Astrocyte (in vitro differentiated cells and primary cell): ENCODE data around the gene TEAD1. TPM values are rescaled to one million over a fixed set of nuclear protein-coding genes. Genes with fewer than 3 reads are reported as not detected.

Source experiments
- DNase-seq: peaks from one replicate; pipeline ENCODE4 v3.0.0-alpha.2; 2010; ENCODE audit warnings: low read depth
- FAIRE-seq: peaks from 2 replicates; lab custom pipeline; 2011; peaks lifted over from hg19 to GRCh38; lab: Jason Lieb, UNC
- H2AFZ ChIP-seq: 2 replicates; pipeline ENCODE4 v1.6.0; 2012; ENCODE audit warnings: low read depth, low read length, inconsistent platforms
- H3K27ac ChIP-seq: 2 replicates; pipeline ENCODE4 v1.5.1; 2011; ENCODE audit warnings: low read depth, low read length, inconsistent platforms
- H3K27me3 ChIP-seq: 2 replicates; pipeline ENCODE4 v1.6.0; 2011; ENCODE audit warnings: low read length, inconsistent platforms; ENCODE audit not compliant: insufficient read depth
- H3K36me3 ChIP-seq: 2 replicates; pipeline ENCODE4 v1.5.1; 2011; ENCODE audit warnings: low read length, inconsistent platforms; ENCODE audit not compliant: insufficient read depth
- H3K4me1 ChIP-seq: 2 replicates; pipeline ENCODE4 v1.5.1; 2011; ENCODE audit warnings: low read length, inconsistent platforms; ENCODE audit not compliant: insufficient read depth
- H3K4me2 ChIP-seq: 2 replicates; pipeline ENCODE4 v1.6.0; 2012; ENCODE audit warnings: low read length, inconsistent platforms
- H3K4me3 ChIP-seq: 2 replicates; pipeline ENCODE4 v1.5.1; 2011; ENCODE audit warnings: low read depth, mild to moderate bottlenecking, low read length, inconsistent platforms; ENCODE audit not compliant: insufficient read depth
- H3K79me2 ChIP-seq: 2 replicates; pipeline ENCODE4 v1.6.0; 2012; ENCODE audit warnings: mild to moderate bottlenecking, low read length, inconsistent platforms; ENCODE audit not compliant: insufficient read depth
- H3K9ac ChIP-seq: 2 replicates; pipeline ENCODE4 v1.6.0; 2012; ENCODE audit warnings: mild to moderate bottlenecking, low read length, inconsistent platforms
- H3K9me3 ChIP-seq: 2 replicates; pipeline ENCODE4 v1.5.1; 2012; ENCODE audit warnings: low read depth, mild to moderate bottlenecking, low read length, inconsistent platforms; ENCODE audit not compliant: insufficient read depth
- H4K20me1 ChIP-seq: 2 replicates; pipeline ENCODE4 v1.6.0; 2012; ENCODE audit warnings: low read length, inconsistent platforms; ENCODE audit not compliant: insufficient read depth
- H3K27ac Mint-ChIP-seq: one replicate; pipeline ENCODE4 v1.8.0; 2021; ENCODE audit warnings: mild to moderate bottlenecking, mixed read lengths; ENCODE audit not compliant: unreplicated experiment
- H3K27me3 Mint-ChIP-seq: one replicate; pipeline ENCODE4 v1.8.0; 2021; ENCODE audit warnings: low read depth, mixed read lengths; ENCODE audit not compliant: unreplicated experiment
- H3K36me3 Mint-ChIP-seq: one replicate; pipeline ENCODE4 v1.8.0; 2021; ENCODE audit warnings: low read depth, mixed read lengths; ENCODE audit not compliant: unreplicated experiment
- H3K4me1 Mint-ChIP-seq: one replicate; pipeline ENCODE4 v1.8.0; 2021; ENCODE audit warnings: low read depth, mixed read lengths; ENCODE audit not compliant: unreplicated experiment
- H3K4me3 Mint-ChIP-seq: one replicate; pipeline ENCODE4 v1.8.0; 2021; ENCODE audit warnings: mild to moderate bottlenecking, moderate library complexity, mixed read lengths; ENCODE audit not compliant: unreplicated experiment
- H3K9me3 Mint-ChIP-seq: one replicate; pipeline ENCODE4 v1.8.0; 2021; ENCODE audit warnings: mild to moderate bottlenecking, mixed read lengths; ENCODE audit not compliant: unreplicated experiment
- CTCF ChIP-seq: IDR thresholded peaks from 2 replicates; pipeline ENCODE4 v1.5.1; 2011; ENCODE audit warnings: low read depth, mild to moderate bottlenecking, inconsistent platforms, low read length, moderate library complexity; ENCODE audit not compliant: insufficient read depth
- EZH2 ChIP-seq: IDR thresholded peaks from 2 replicates; pipeline ENCODE4 v1.6.1; 2012; ENCODE audit warnings: mild to moderate bottlenecking, low read length, inconsistent platforms; ENCODE audit not compliant: insufficient read depth
- total RNA-seq: library from RNA; stranded (reverse); gene quantifications from 2 replicates; pipeline ENCODE4 v1.2.1, GENCODE V29; 2021

The TEAD1 gene
- total RNA-seq, 1 donor from 2014 or later, result 149 TPM

GRCh38 chr11:12783765-12784164 is 109.5 kb downstream of the TEAD1 start:
- DNase-seq (no peak), FAIRE-seq (no peak)
- Histone ChIP-seq H3K79me2 (peaks cover 80% of the 10 kb centered on the region), H3K9ac (no peak overlapping the region), H2AFZ (no peak overlapping the region), H3K4me2 (no peak overlapping the region), H3K4me3 (no peak overlapping the region), H4K20me1 (peaks cover 55% of the 10 kb centered on the region), H3K4me1 (peaks cover 25% of the 10 kb centered on the region), H3K36me3 (no peaks in the 10 kb centered on the region), H3K27me3 (no peaks in the 10 kb centered on the region), H3K27ac (no peak overlapping the region), H3K9me3 (no peaks in the 10 kb centered on the region)
- Mint-ChIP-seq H3K9me3 (no peaks in the 10 kb centered on the region), H3K4me3 (no peak overlapping the region), H3K4me1 (peaks cover 37% of the 10 kb centered on the region), H3K27me3 (no peaks in the 10 kb centered on the region), H3K27ac (no peak overlapping the region), H3K36me3 (peaks cover 22% of the 10 kb centered on the region)
- TF ChIP-seq EZH2, result no peak
- no peak for TF ChIP-seq CTCF

GRCh38 chr11:12784445-12784844 is 110.2 kb downstream of the TEAD1 start:
- H3K4me3 ChIP-seq, result no peak overlapping the region
- H3K4me1 Mint-ChIP-seq, result peaks cover 38% of the 10 kb centered on the region
- peaks cover 80% of the 10 kb centered on the region for H3K79me2 ChIP-seq
- H3K9me3 Mint-ChIP-seq, result no peaks in the 10 kb centered on the region
- no peak overlapping the region for H2AFZ ChIP-seq
- H3K4me2 ChIP-seq, result no peak overlapping the region
- H4K20me1 ChIP-seq, result peaks cover 49% of the 10 kb centered on the region
- H3K27ac Mint-ChIP-seq, result no peak overlapping the region
- H3K9ac ChIP-seq, result no peak overlapping the region
- DNase-seq (no peak), FAIRE-seq (no peak)
- peaks cover 24% of the 10 kb centered on the region for H3K4me1 ChIP-seq
- H3K27me3 Mint-ChIP-seq, result no peaks in the 10 kb centered on the region
- H3K27ac ChIP-seq, result no peak overlapping the region
- TF ChIP-seq CTCF (no peak), EZH2 (no peak)
- H3K4me3 Mint-ChIP-seq, result no peak overlapping the region
- H3K36me3 Mint-ChIP-seq, result peaks cover 24% of the 10 kb centered on the region
- H3K36me3 ChIP-seq, result no peaks in the 10 kb centered on the region
- no peaks in the 10 kb centered on the region for H3K9me3 ChIP-seq
- H3K27me3 ChIP-seq, result no peaks in the 10 kb centered on the region

DNA sequence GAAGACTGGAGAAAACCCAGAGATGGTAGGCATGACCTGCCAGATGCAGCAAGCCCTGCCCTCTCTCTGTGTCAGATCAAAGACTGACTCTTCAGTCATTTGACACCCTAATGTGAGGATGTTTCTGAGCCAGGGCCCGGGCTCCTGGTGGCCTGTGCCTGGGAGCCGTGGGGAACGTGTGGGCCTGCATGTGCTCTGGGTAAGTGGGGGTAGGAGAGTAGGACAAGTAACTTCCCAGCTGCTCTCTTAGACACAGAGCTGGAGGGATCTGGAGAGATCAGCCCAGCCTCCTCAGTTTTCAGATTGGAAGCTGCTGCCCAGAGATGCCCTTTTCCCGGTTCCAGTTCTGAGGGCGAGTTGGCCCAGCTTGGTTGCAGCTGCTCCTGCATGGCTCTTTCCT is 110.8 kb downstream of the TEAD1 start:
- peaks cover 38% of the 10 kb centered on the region for H3K4me1 Mint-ChIP-seq
- H3K27ac ChIP-seq, result no peak overlapping the region
- DNase-seq, result no peak

More for the DNA sequence above, 110.8 kb downstream of the TEAD1 start:
- H3K4me1 ChIP-seq, result peaks cover 24% of the 10 kb centered on the region
- H4K20me1 ChIP-seq, result peaks cover 49% of the 10 kb centered on the region
- no peak overlapping the region for H3K27ac Mint-ChIP-seq
- H3K9me3 ChIP-seq, result no peaks in the 10 kb centered on the region
- peaks cover 80% of the 10 kb centered on the region for H3K79me2 ChIP-seq
- H3K9me3 Mint-ChIP-seq, result no peaks in the 10 kb centered on the region
- no peaks in the 10 kb centered on the region for H3K36me3 ChIP-seq
- no peak overlapping the region for H3K4me2 ChIP-seq
- H3K27me3 Mint-ChIP-seq, result no peaks in the 10 kb centered on the region
- no peak overlapping the region for H3K9ac ChIP-seq
- H3K4me3 Mint-ChIP-seq, result no peak overlapping the region
- no peak for FAIRE-seq
- H2AFZ ChIP-seq, result no peak overlapping the region
- TF ChIP-seq EZH2 (no peak), CTCF (no peak)
- H3K4me3 ChIP-seq, result no peak overlapping the region
- H3K36me3 Mint-ChIP-seq, result peaks cover 20% of the 10 kb centered on the region
- H3K27me3 ChIP-seq, result no peaks in the 10 kb centered on the region
